Ovary (tissue), 3 donors: ENCODE data around the gene TESK2.

Experiments
- EP300 ChIP-seq: sonication (generic); formaldehyde crosslinking; IDR thresholded peaks from one replicate; pipeline ENCODE4 v1.6.1; 2017; ENCODE audit warnings: antibody characterized with exemption
- POLR2A ChIP-seq: fragments of 450-650 bp; IDR thresholded peaks from one replicate; pipeline ENCODE4 v1.6.1; 2017; ENCODE audit warnings: antibody characterized with exemption, mild to moderate bottlenecking, moderate library complexity
- TF ChIP-seq, protein P1 (sequence below), 3 donors: fragments of 450-650 bp in 2 of 3; fragments of 200-600 bp in 1 of 3; IDR thresholded peaks; one replicate each; pipeline versions ENCODE4 v1.5.1 to v1.8.0; 2016 to 2022; ENCODE audit warnings: antibody characterized with exemption in 3 of 3, mild to moderate bottlenecking in 1 of 3
- donor health status: DM: no; HTN: no; CAD: no.

DNA sequence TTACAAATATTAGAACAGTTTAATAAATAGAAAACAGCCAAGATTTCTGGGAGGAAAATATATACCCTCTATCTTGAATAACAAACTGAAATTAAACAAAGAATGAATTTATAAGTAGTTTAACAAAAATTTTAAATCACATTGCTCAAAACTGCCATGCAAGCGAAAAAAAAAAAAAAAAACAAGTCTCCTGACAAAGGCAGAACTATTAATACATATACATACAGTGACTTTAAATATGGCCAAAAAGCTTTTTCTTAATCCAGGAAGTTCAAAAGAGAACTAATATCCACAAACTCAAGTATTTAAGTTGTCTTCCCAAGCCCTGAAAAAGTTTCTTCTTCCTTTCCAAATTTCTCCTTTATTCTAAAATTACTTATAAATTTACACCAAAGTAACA lies 87.2 kb downstream of the TESK2 start:
- TF ChIP-seq, protein P1, sequence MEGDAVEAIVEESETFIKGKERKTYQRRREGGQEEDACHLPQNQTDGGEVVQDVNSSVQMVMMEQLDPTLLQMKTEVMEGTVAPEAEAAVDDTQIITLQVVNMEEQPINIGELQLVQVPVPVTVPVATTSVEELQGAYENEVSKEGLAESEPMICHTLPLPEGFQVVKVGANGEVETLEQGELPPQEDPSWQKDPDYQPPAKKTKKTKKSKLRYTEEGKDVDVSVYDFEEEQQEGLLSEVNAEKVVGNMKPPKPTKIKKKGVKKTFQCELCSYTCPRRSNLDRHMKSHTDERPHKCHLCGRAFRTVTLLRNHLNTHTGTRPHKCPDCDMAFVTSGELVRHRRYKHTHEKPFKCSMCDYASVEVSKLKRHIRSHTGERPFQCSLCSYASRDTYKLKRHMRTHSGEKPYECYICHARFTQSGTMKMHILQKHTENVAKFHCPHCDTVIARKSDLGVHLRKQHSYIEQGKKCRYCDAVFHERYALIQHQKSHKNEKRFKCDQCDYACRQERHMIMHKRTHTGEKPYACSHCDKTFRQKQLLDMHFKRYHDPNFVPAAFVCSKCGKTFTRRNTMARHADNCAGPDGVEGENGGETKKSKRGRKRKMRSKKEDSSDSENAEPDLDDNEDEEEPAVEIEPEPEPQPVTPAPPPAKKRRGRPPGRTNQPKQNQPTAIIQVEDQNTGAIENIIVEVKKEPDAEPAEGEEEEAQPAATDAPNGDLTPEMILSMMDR (IDR thresholded peaks at IDR 0.05): no peak
- TF ChIP-seq POLR2A (no peak), EP300 (no peak)
